ENCODE results near the gene CCDC33.

Gene CCDC33

DNA sequence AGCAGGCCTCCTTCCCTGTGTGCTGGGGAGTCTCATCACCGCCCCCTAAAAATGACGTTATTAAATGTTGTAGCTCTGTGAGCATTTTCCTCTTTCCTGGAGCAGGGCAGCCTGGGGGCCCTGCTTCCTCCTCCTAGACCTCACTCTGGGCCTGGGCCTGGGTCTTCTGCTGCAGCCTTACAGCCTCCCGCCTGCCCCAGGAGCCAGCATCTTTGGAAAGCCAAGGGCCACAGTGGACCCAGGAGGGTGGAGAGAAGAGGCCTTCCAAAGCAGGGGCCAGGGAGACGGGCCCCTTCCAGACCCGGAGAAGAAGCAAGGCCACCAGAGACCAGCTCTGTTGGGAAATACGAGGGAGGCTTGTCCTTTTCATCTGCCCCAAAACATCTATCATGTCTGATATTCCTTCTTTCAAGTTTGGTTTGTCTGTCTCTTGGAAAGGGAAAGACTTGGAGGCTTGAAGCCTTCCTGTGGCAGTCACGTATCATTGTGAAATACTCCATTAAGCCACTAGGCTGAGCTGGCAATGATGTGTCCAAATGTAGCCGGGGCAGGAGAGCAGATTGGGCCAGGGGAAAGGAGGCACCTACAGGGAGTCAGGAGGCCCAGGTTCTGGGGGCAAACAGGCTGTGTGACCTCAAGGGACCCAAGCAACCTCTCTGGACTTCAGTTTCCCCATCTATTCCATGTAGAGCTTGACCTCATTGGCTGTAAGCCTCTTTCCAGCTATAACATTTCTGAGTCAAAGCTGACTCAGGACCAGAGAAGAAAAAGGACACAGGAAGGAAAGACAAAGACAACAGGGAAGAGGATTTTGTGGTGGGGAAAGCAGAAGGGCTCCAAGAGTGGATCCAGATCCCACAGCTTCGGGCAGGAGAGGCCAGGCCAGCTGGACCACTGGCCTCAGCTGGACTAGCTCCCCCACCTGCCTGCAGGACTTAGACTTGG is 100.2 kb downstream of the CCDC33 start:
- no peak overlapping the region for H2AFZ ChIP-seq (ENCODE audit: low read depth, low read length)
- H3K36me3 ChIP-seq (ENCODE audit: control insufficient read depth in 1 of 2, insufficient read depth in 2 of 2, low read depth in 1 of 2, low read length in 2 of 2), result no peaks in the 10 kb centered on the region
- H2BK5ac ChIP-seq (ENCODE audit: low read depth, low read length, poor library complexity, severe bottlenecking), result no peak overlapping the region
- no peak overlapping the region for H4K8ac ChIP-seq (ENCODE audit: low read length)
- H3K27ac ChIP-seq (ENCODE audit: low read length, poor library complexity, severe bottlenecking), result no peak overlapping the region
- no peak overlapping the region for H2BK12ac ChIP-seq (ENCODE audit: low read length in 2 of 2)
- no peak overlapping the region for H2BK15ac ChIP-seq (ENCODE audit: low read depth, poor library complexity, severe bottlenecking)
- H3K18ac ChIP-seq (ENCODE audit: low read depth in 1 of 2, low read length in 2 of 2), result no peak overlapping the region
- no peaks in the 10 kb centered on the region for H3K79me1 ChIP-seq (replicated peaks; ENCODE audit: low read length, poor library complexity, severe bottlenecking)
- no peak overlapping the region for H2BK120ac ChIP-seq (ENCODE audit: low read depth, low read length)
- peaks cover 8 to 19% of the 10 kb centered on the region in 2 experiments for H3K27me3 ChIP-seq (ENCODE audit: control insufficient read depth in 1 of 2, insufficient read depth in 1 of 2, low read length in 2 of 2)
- DNase-seq, result no peak
- H3K4ac ChIP-seq (ENCODE audit: low read depth in 1 of 2, low read length in 2 of 2), result no peak overlapping the region
- no peak overlapping the region for H2AK5ac ChIP-seq (ENCODE audit: low read length, severe bottlenecking)
- H3K23ac ChIP-seq (ENCODE audit: low read length in 2 of 2), result no peak overlapping the region
- peak overlapping the region; percentile 20 for H3K9ac ChIP-seq (ENCODE audit: low read length)
- H3K4me2 ChIP-seq (ENCODE audit: low read length, poor library complexity, severe bottlenecking), result no peak overlapping the region
- no peak overlapping the region for H3K4me3 ChIP-seq (ENCODE audit: insufficient read depth in 1 of 2, low read depth in 1 of 2, low read length in 2 of 2)
- H3K4me1 ChIP-seq (ENCODE audit: control insufficient read depth, insufficient read depth, low read depth, low read length), result no peaks in the 10 kb centered on the region
- no peaks in the 10 kb centered on the region for H3K9me3 ChIP-seq (ENCODE audit: control insufficient read depth, low read length)
- no peak overlapping the region for H3K14ac ChIP-seq (ENCODE audit: low read length in 2 of 2)
- no peak overlapping the region for H4K91ac ChIP-seq (ENCODE audit: low read length)
- WGBS, result 91% methylated on average over 9 of the region's 9 CpGs

DNA sequence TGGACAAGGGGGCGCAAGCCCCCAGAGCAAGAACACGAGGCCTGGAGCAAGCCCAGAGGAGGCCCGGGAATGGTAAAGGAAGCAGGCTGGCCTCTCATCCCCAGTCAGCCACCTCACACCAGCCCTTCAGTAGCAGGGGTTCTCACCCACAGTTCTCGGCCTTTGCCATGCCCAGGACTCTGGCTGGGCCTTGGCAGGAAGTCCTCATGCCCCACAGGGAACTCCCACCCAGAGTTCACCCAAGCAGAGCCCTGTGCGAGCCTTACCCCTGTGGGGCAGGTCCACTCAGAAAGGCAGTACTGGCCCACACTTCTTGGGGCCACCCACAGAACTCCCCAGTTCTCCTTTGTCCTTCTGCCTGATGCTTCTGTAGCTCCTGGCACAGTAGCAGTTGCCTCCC is 101.0 kb downstream of the CCDC33 start:
- H3K79me1 ChIP-seq (replicated peaks; ENCODE audit: low read length, poor library complexity, severe bottlenecking), result no peaks in the 10 kb centered on the region
- H3K4ac ChIP-seq (ENCODE audit: low read depth in 1 of 2, low read length in 2 of 2), result no peak overlapping the region
- no peak overlapping the region for H3K14ac ChIP-seq (ENCODE audit: low read length in 2 of 2)
- no peak overlapping the region for H3K4me3 ChIP-seq (ENCODE audit: insufficient read depth in 1 of 2, low read depth in 1 of 2, low read length in 2 of 2)
- no peak overlapping the region for H2BK5ac ChIP-seq (ENCODE audit: low read depth, low read length, poor library complexity, severe bottlenecking)
- H4K8ac ChIP-seq (ENCODE audit: low read length), result no peak overlapping the region
- H3K27ac ChIP-seq (ENCODE audit: low read length, poor library complexity, severe bottlenecking), result no peak overlapping the region
- no peaks in the 10 kb centered on the region for H3K9me3 ChIP-seq (ENCODE audit: control insufficient read depth, low read length)
- no peak overlapping the region for H2BK12ac ChIP-seq (ENCODE audit: low read length in 2 of 2)
- no peak overlapping the region for H3K9ac ChIP-seq (ENCODE audit: low read length)
- no peak overlapping the region for H2AFZ ChIP-seq (ENCODE audit: low read depth, low read length)
- H4K91ac ChIP-seq (ENCODE audit: low read length), result no peak overlapping the region
- H3K4me1 ChIP-seq (ENCODE audit: control insufficient read depth, insufficient read depth, low read depth, low read length), result no peaks in the 10 kb centered on the region
- H3K23ac ChIP-seq (ENCODE audit: low read length in 2 of 2), result no peak overlapping the region
- H2BK120ac ChIP-seq (ENCODE audit: low read depth, low read length), result no peak overlapping the region
- no peaks in the 10 kb centered on the region for H3K36me3 ChIP-seq (ENCODE audit: control insufficient read depth in 1 of 2, insufficient read depth in 2 of 2, low read depth in 1 of 2, low read length in 2 of 2)
- no peak for DNase-seq
- H3K18ac ChIP-seq (ENCODE audit: low read depth in 1 of 2, low read length in 2 of 2), result no peak overlapping the region
- H3K27me3 ChIP-seq (ENCODE audit: control insufficient read depth in 1 of 2, insufficient read depth in 1 of 2, low read length in 2 of 2), result peaks cover 7 to 16% of the 10 kb centered on the region in 2 experiments
- WGBS, result 96% methylated on average over 5 of the region's 5 CpGs
- no peak overlapping the region for H3K4me2 ChIP-seq (ENCODE audit: low read length, poor library complexity, severe bottlenecking)
- no peak overlapping the region for H2AK5ac ChIP-seq (ENCODE audit: low read length, severe bottlenecking)
- no peak overlapping the region for H2BK15ac ChIP-seq (ENCODE audit: low read depth, poor library complexity, severe bottlenecking)

DNA sequence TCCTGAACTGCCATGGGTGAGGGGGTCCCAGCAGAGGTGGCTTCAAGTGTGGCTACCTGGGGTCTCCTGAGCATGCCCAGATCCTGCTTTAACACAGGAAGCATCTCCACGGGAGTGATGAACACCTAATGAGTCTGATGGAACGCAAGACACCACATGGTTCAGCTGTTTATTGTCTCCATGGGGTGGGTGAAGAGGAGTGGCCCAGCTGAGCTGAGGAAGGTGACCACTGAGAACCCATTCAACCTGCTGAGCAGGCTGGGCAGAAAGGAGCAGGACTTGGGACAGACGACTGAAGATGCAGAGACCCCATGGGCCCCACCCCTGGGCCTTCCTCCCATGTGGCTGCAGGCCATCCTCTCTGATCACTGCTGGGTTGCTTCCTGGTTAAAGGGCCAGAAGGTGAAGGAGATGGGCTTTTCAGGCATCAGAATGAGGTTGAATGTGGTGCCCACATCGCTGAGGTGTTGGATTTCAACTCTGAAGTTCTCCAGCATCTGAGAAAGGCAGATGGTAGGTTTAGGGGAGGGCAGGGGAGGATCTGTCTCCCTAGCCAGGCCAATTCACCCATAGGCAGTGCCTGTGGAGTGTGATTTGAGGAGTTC is 101.6 kb downstream of the CCDC33 start:
- H4K8ac ChIP-seq (ENCODE audit: low read length), result no peak overlapping the region
- no peaks in the 10 kb centered on the region for H3K9me3 ChIP-seq (ENCODE audit: control insufficient read depth, low read length)
- H3K18ac ChIP-seq (ENCODE audit: low read depth in 1 of 2, low read length in 2 of 2), result no peak overlapping the region
- H2AK5ac ChIP-seq (ENCODE audit: low read length, severe bottlenecking), result no peak overlapping the region
- H3K4ac ChIP-seq (ENCODE audit: low read depth in 1 of 2, low read length in 2 of 2), result no peak overlapping the region
- H3K27ac ChIP-seq (ENCODE audit: low read length, poor library complexity, severe bottlenecking), result no peak overlapping the region
- no peak overlapping the region for H2BK12ac ChIP-seq (ENCODE audit: low read length in 2 of 2)
- no peak overlapping the region for H3K4me2 ChIP-seq (ENCODE audit: low read length, poor library complexity, severe bottlenecking)
- no peak overlapping the region for H3K9ac ChIP-seq (ENCODE audit: low read length)
- no peaks in the 10 kb centered on the region for H3K79me1 ChIP-seq (replicated peaks; ENCODE audit: low read length, poor library complexity, severe bottlenecking)
- no peaks in the 10 kb centered on the region for H3K4me1 ChIP-seq (ENCODE audit: control insufficient read depth, insufficient read depth, low read depth, low read length)
- H2BK15ac ChIP-seq (ENCODE audit: low read depth, poor library complexity, severe bottlenecking), result no peak overlapping the region
- H2AFZ ChIP-seq (ENCODE audit: low read depth, low read length), result no peak overlapping the region
- no peak overlapping the region for H3K23ac ChIP-seq (ENCODE audit: low read length in 2 of 2)
- H3K27me3 ChIP-seq (ENCODE audit: control insufficient read depth in 1 of 2, insufficient read depth in 1 of 2, low read length in 2 of 2), result peaks cover 3 to 11% of the 10 kb centered on the region in 2 experiments
- H3K14ac ChIP-seq (ENCODE audit: low read length in 2 of 2), result no peak overlapping the region
- H3K36me3 ChIP-seq (ENCODE audit: control insufficient read depth in 1 of 2, insufficient read depth in 2 of 2, low read depth in 1 of 2, low read length in 2 of 2), result no peaks in the 10 kb centered on the region
- no peak overlapping the region for H2BK5ac ChIP-seq (ENCODE audit: low read depth, low read length, poor library complexity, severe bottlenecking)
- no peak overlapping the region for H2BK120ac ChIP-seq (ENCODE audit: low read depth, low read length)
- 80% methylated on average over 4 of the region's 4 CpGs for WGBS
- no peak overlapping the region for H3K4me3 ChIP-seq (ENCODE audit: insufficient read depth in 1 of 2, low read depth in 1 of 2, low read length in 2 of 2)
- no peak overlapping the region for H4K91ac ChIP-seq (ENCODE audit: low read length)
- no peak for DNase-seq

DNA sequence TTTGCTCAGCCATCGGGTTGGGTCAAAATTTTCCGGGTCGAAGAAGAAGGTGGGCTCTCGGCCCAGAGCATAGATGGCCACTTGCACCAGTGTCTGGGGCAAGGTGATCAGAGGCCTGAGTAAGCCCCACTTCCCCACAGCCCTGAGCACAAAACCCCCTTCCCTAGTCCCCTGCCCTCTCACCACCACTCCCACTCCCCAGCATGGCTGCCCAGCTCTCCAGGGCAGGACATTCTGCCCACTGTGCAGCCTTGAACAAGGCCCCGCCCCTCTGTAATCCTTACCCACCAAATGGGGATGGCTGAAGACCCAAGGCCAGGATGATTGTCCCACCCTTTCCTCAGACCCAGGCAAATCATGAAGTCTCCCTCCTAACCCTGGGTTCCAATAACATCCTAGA is 102.5 kb downstream of the CCDC33 start:
- peaks cover 3 to 4% of the 10 kb centered on the region in 2 experiments for H3K27me3 ChIP-seq (ENCODE audit: control insufficient read depth in 1 of 2, insufficient read depth in 1 of 2, low read length in 2 of 2)
- no peak overlapping the region for H2AFZ ChIP-seq (ENCODE audit: low read depth, low read length)
- 93% methylated on average over 5 of the region's 5 CpGs for WGBS
- no peak overlapping the region for H3K4me2 ChIP-seq (ENCODE audit: low read length, poor library complexity, severe bottlenecking)
- no peak overlapping the region for H2BK12ac ChIP-seq (ENCODE audit: low read length in 2 of 2)
- no peak overlapping the region for H3K14ac ChIP-seq (ENCODE audit: low read length in 2 of 2)
- no peak overlapping the region for H4K91ac ChIP-seq (ENCODE audit: low read length)
- H4K8ac ChIP-seq (ENCODE audit: low read length), result no peak overlapping the region
- no peaks in the 10 kb centered on the region for H3K9me3 ChIP-seq (ENCODE audit: control insufficient read depth, low read length)
- no peak overlapping the region for H2BK5ac ChIP-seq (ENCODE audit: low read depth, low read length, poor library complexity, severe bottlenecking)
- H3K23ac ChIP-seq (ENCODE audit: low read length in 2 of 2), result no peak overlapping the region
- no peak overlapping the region for H2BK15ac ChIP-seq (ENCODE audit: low read depth, poor library complexity, severe bottlenecking)
- no peak overlapping the region for H3K27ac ChIP-seq (ENCODE audit: low read length, poor library complexity, severe bottlenecking)
- no peaks in the 10 kb centered on the region for H3K36me3 ChIP-seq (ENCODE audit: control insufficient read depth in 1 of 2, insufficient read depth in 2 of 2, low read depth in 1 of 2, low read length in 2 of 2)
- H2AK5ac ChIP-seq (ENCODE audit: low read length, severe bottlenecking), result no peak overlapping the region
- no peak overlapping the region for H3K9ac ChIP-seq (ENCODE audit: low read length)
- no peak for DNase-seq
- no peak overlapping the region for H3K4me3 ChIP-seq (ENCODE audit: insufficient read depth in 1 of 2, low read depth in 1 of 2, low read length in 2 of 2)
- no peaks in the 10 kb centered on the region for H3K4me1 ChIP-seq (ENCODE audit: control insufficient read depth, insufficient read depth, low read depth, low read length)
- no peak overlapping the region for H3K4ac ChIP-seq (ENCODE audit: low read depth in 1 of 2, low read length in 2 of 2)
- H2BK120ac ChIP-seq (ENCODE audit: low read depth, low read length), result no peak overlapping the region
- no peaks in the 10 kb centered on the region for H3K79me1 ChIP-seq (replicated peaks; ENCODE audit: low read length, poor library complexity, severe bottlenecking)
- no peak overlapping the region for H3K18ac ChIP-seq (ENCODE audit: low read depth in 1 of 2, low read length in 2 of 2)
